H1 (cell line): ENCODE results near the gene RAP1GDS1. TPM values are rescaled to one million over a fixed set of nuclear protein-coding genes. Genes with fewer than 3 reads are reported as not detected.

Experiments used
- CTCF ChIA-PET: fragments of 300-600 bp; sonication (Branson Sonifier 250); formaldehyde crosslinking; loops from one replicate; lab custom pipeline; 2021; ENCODE audit not compliant: partially characterized antibody; lab: Charles Lee
- POLR2A ChIA-PET: fragments of 300-600 bp; sonication (Branson Sonifier 250); formaldehyde crosslinking; loops from one replicate; lab custom pipeline; 2021; ENCODE audit warnings: inconsistent platforms; ENCODE audit not compliant: partially characterized antibody; lab: Charles Lee
- DNase-seq, 2 experiments: peaks; one replicate each; pipeline versions ENCODE4 v3.0.0 to v3.0.0-alpha.2; 2010 to 2022; ENCODE audit warnings: low spot score in 2 of 2, low read depth in 1 of 2, mixed read lengths in 1 of 2
- FAIRE-seq: peaks from 2 replicates; lab custom pipeline; 2011; peaks lifted over from hg19 to GRCh38; lab: Jason Lieb, UNC
- H2AFZ ChIP-seq: 2 replicates; pipeline ENCODE4 v1.8.1; 2012; ENCODE audit warnings: low read length, inconsistent platforms
- H2AK5ac ChIP-seq: 2 replicates; pipeline ENCODE4 v1.6.1; 2013; ENCODE audit warnings: low read depth, low read length
- H2BK120ac ChIP-seq: replicated peaks from 2 replicates; pipeline ENCODE3; 2013; ENCODE audit warnings: low read depth, low read length, inconsistent platforms
- H2BK12ac ChIP-seq: 2 replicates; pipeline ENCODE4 v1.6.1; 2013; ENCODE audit warnings: low read depth, low read length
- H2BK15ac ChIP-seq: 2 replicates; pipeline ENCODE4 v1.6.1; 2013; ENCODE audit warnings: low read length
- H2BK20ac ChIP-seq: 2 replicates; pipeline ENCODE4 v1.6.1; 2013; ENCODE audit warnings: low read length
- H2BK5ac ChIP-seq: 2 replicates; pipeline ENCODE4 v1.6.1; 2013; ENCODE audit warnings: low read depth, low read length
- H3K14ac ChIP-seq: 2 replicates; pipeline ENCODE4 v1.6.1; 2013; ENCODE audit warnings: inconsistent platforms; ENCODE audit not compliant: insufficient read length
- H3K18ac ChIP-seq: 2 replicates; pipeline ENCODE4 v1.6.1; 2013; ENCODE audit warnings: low read length; ENCODE audit errors: extremely low read depth
- H3K23ac ChIP-seq: 2 replicates; pipeline ENCODE4 v1.6.1; 2013; ENCODE audit warnings: inconsistent platforms; ENCODE audit not compliant: insufficient read length
- H3K23me2 ChIP-seq: 2 replicates; pipeline ENCODE4 v1.6.1; 2013; ENCODE audit warnings: low read depth, low read length
- H3K27ac ChIP-seq: 2 replicates; pipeline ENCODE4 v1.6.1; 2011; ENCODE audit warnings: low read depth, low read length, inconsistent platforms
- H3K27me3 ChIP-seq, 4 experiments: replicated peaks in 1 of 4; 1 replicate in 1 of 4; 2 replicates in 3 of 4; pipeline versions ENCODE4 v1.6.1 to v1.8.1; 2011 to 2013; ENCODE audit warnings: low read length in 3 of 4, mild to moderate bottlenecking in 3 of 4, inconsistent platforms in 2 of 4, mixed read lengths in 2 of 4, moderate library complexity in 1 of 4; ENCODE audit not compliant: control insufficient read depth in 3 of 4, insufficient read depth in 3 of 4; ENCODE audit errors: extremely low read depth in 1 of 4
- H3K36me3 ChIP-seq, 4 experiments: 2 replicates each; pipeline versions ENCODE4 v1.6.1 to v1.8.1; 2011 to 2013; ENCODE audit warnings: mild to moderate bottlenecking in 4 of 4, low read length in 3 of 4, moderate library complexity in 2 of 4, control low read depth in 1 of 4, inconsistent platforms in 1 of 4; ENCODE audit not compliant: insufficient read depth in 4 of 4, control insufficient read depth in 2 of 4
- H3K4ac ChIP-seq: replicated peaks from 2 replicates; pipeline ENCODE3; 2013; ENCODE audit warnings: low read length, low read depth, mixed read lengths, inconsistent platforms; ENCODE audit not compliant: insufficient read length
- H3K4me1 ChIP-seq, 4 experiments: replicated peaks in 1 of 4; 1 replicate in 1 of 4; 2 replicates in 3 of 4; pipeline versions ENCODE4 v1.6.1 to v1.8.1; 2011 to 2013; ENCODE audit warnings: low read length in 3 of 4, inconsistent platforms in 2 of 4, mixed read lengths in 1 of 4; ENCODE audit not compliant: insufficient read depth in 4 of 4, control insufficient read depth in 3 of 4
- H3K4me2 ChIP-seq, 2 experiments: 2 replicates each; pipeline versions ENCODE4 v1.6.1 to v1.8.1; 2011 to 2013; ENCODE audit warnings: low read depth in 2 of 2, low read length in 2 of 2, control low read depth in 1 of 2, inconsistent platforms in 1 of 2, mild to moderate bottlenecking in 1 of 2; ENCODE audit not compliant: insufficient read depth in 1 of 2
- H3K4me3 ChIP-seq, 4 experiments: fragments of 200-600, 300-600 bp in 1 of 4; sonication (generic), shearing (Covaris generic), sonication (Bioruptor Twin) in 1 of 4; 2 replicates each; pipeline versions ENCODE4 v1.5.1 to v1.8.1; 2011 to 2016; ENCODE audit warnings: low read length in 4 of 4, low read depth in 3 of 4, control low read depth in 2 of 4, inconsistent platforms in 2 of 4, mild to moderate bottlenecking in 2 of 4, mixed read lengths in 1 of 4, moderate library complexity in 1 of 4; ENCODE audit not compliant: insufficient read depth in 2 of 4; ENCODE audit errors: extremely low read depth in 1 of 4
- H3K56ac ChIP-seq: replicated peaks from 2 replicates; pipeline ENCODE3; 2013; ENCODE audit warnings: low read depth, mild to moderate bottlenecking, mixed read lengths, low read length, inconsistent platforms; ENCODE audit not compliant: insufficient read length
- H3K79me1 ChIP-seq: 2 replicates; pipeline ENCODE4 v1.6.1; 2013; ENCODE audit warnings: low read depth, low read length, control low read depth
- H3K79me2 ChIP-seq, 2 experiments: 2 replicates each; pipeline versions ENCODE4 v1.6.1 to v1.8.1; 2012 to 2013; ENCODE audit warnings: low read length in 2 of 2, mild to moderate bottlenecking in 2 of 2, inconsistent platforms in 1 of 2; ENCODE audit not compliant: insufficient read depth in 2 of 2, control insufficient read depth in 1 of 2
- H3K9ac ChIP-seq, 4 experiments: replicated peaks in 1 of 4; 1 replicate in 1 of 4; 2 replicates in 3 of 4; pipeline versions ENCODE4 v1.6.1 to v1.8.1; 2011 to 2013; ENCODE audit warnings: low read depth in 3 of 4, low read length in 3 of 4, control low read depth in 2 of 4, mild to moderate bottlenecking in 2 of 4, moderate library complexity in 2 of 4, inconsistent platforms in 1 of 4; ENCODE audit errors: extremely low read depth in 1 of 4
- H3K9me3 ChIP-seq, 2 experiments: 2 replicates each; pipeline versions ENCODE4 v1.6.1 to v1.8.1; 2012 to 2013; ENCODE audit warnings: mild to moderate bottlenecking in 2 of 2, moderate library complexity in 2 of 2, control low read depth in 1 of 2, inconsistent platforms in 1 of 2, low read depth in 1 of 2, low read length in 1 of 2, mixed read lengths in 1 of 2; ENCODE audit not compliant: insufficient read depth in 2 of 2
- H4K20me1 ChIP-seq, 2 experiments: replicated peaks in 1 of 2; 2 replicates each; pipeline versions ENCODE3 to v1.8.1; 2011 to 2013; ENCODE audit warnings: inconsistent platforms in 2 of 2, low read length in 2 of 2, mild to moderate bottlenecking in 1 of 2; ENCODE audit not compliant: insufficient read depth in 2 of 2, control insufficient read depth in 1 of 2
- H4K5ac ChIP-seq: 2 replicates; pipeline ENCODE4 v1.6.1; 2013; ENCODE audit warnings: low read length, low read depth, mixed read lengths, inconsistent platforms; ENCODE audit not compliant: insufficient read length
- H4K8ac ChIP-seq: 2 replicates; pipeline ENCODE4 v1.8.0; 2013; ENCODE audit warnings: mild to moderate bottlenecking, moderate library complexity, low read length, inconsistent platforms; ENCODE audit not compliant: insufficient read depth; ENCODE audit errors: extremely low read depth
- H4K91ac ChIP-seq: replicated peaks from 2 replicates; pipeline ENCODE3; 2013; ENCODE audit warnings: low read length, mixed read lengths, inconsistent platforms; ENCODE audit not compliant: insufficient read length
- ASH2L ChIP-seq: fragments of 200-600, 300-600 bp; sonication (generic); IDR thresholded peaks from one replicate; pipeline ENCODE4 v1.7.1; 2017; ENCODE audit warnings: low read length
- BACH1 ChIP-seq: IDR thresholded peaks from 2 replicates; pipeline ENCODE4 v1.6.1; 2012; ENCODE audit warnings: low read length, improper control_type of control experiment
- CEBPB ChIP-seq: IDR thresholded peaks from 2 replicates; pipeline ENCODE4 v1.6.1; 2012; ENCODE audit warnings: low read depth, low read length
- EGR1 ChIP-seq: IDR thresholded peaks from 2 replicates; pipeline ENCODE4 v1.6.1; 2011; ENCODE audit warnings: low read depth, low read length, borderline replicate concordance
- RAD21 ChIP-seq, 2 experiments: IDR thresholded peaks in 1 of 2; conservative IDR thresholded peaks in 1 of 2; 2 replicates each; pipeline ENCODE4 v1.6.1; 2011; ENCODE audit warnings: low read depth in 2 of 2, low read length in 2 of 2, improper control_type of control experiment in 1 of 2, inconsistent platforms in 1 of 2, mild to moderate bottlenecking in 1 of 2, moderate library complexity in 1 of 2
- TAF1 ChIP-seq: IDR thresholded peaks from 2 replicates; pipeline ENCODE4 v1.6.1; 2011; ENCODE audit warnings: mild to moderate bottlenecking, low read depth, low read length
- WGBS, 2 experiments: shearing (Covaris generic) in 1 of 2; methylation state at CpG; one replicate each; pipeline versions ENCODE4 v1.1.6 to v1.1.7; 2013 to 2015; ENCODE audit warnings: low lambda C conversion rate in 2 of 2, mixed read lengths in 2 of 2, inconsistent platforms in 1 of 2, low coverage in 1 of 2, missing lambda C conversion rate in 1 of 2; ENCODE audit not compliant: insufficient replicate concordance in 2 of 2, insufficient coverage in 1 of 2, insufficient read length in 1 of 2; ENCODE audit errors: extremely low coverage in 1 of 2, missing lambda C conversion rate in 1 of 2; 5-methylcytosine and 5-hydroxymethylcytosine counted together
- polyA plus RNA-seq, 7 experiments: library from polyadenylated mRNA; depleted of rRNA in 3 of 7; stranded (reverse) in 5 of 7; unstranded in 2 of 7; fragments of >200 nt in 5 of 7; fragments of 200-250 nt in 2 of 7; gene quantifications; 1 replicate in 5 of 7; 2 replicates in 1 of 7; 4 replicates in 1 of 7; pipeline versions ENCODE4 v1.2.1 to v1.2.3, GENCODE V29; 2011 to 2013; ENCODE audit warnings: missing spikeins in 2 of 7, mixed read lengths in 2 of 7
- total RNA-seq: library from RNA; stranded (reverse); fragmentation: NEBNext Ultra II Directional; extraction: Animal tissue kit (Norgen Biotek cat#: 25700); gene quantifications from 2 replicates; pipeline ENCODE4 v1.2.1, GENCODE V29; 2021
- TF ChIP-seq, protein P1 (sequence below), 3 experiments: IDR thresholded peaks; 1 replicate in 2 of 3; 2 replicates in 1 of 3; pipeline versions ENCODE4 v1.5.1 to v1.6.1; 2011; ENCODE audit warnings: low read length in 3 of 3, mild to moderate bottlenecking in 3 of 3, inconsistent platforms in 2 of 3, low read depth in 1 of 3, moderate library complexity in 1 of 3; ENCODE audit not compliant: insufficient read depth in 1 of 3; ENCODE audit errors: control extremely low read depth in 1 of 3

Gene RAP1GDS1
- total and polyA plus RNA-seq, 2 of the 8 experiments (the other 6 are each of a cell fraction or from before 2014, with no cell fraction given): 12.8 to 31.9 TPM

DNA sequence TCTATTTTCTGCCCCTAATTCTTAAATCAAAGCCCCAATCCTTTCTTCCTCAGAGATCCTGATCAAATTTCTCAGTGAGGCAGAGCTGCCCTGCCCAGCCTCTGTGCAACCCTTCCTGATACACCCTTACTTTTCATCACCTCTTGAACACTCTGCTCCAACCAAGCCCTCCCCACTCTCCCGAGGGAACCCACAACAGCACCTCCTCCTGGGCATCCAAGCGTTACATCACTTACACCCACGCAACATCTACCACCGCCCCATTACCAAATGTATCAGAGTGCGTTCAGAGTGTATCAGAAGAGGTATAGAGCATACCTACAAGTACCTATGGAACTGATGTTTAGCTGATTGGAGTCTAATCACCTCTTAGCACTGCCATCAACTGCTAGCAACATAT is 186.5 kb downstream of the RAP1GDS1 start:
- H2AK5ac ChIP-seq: no peak overlapping the region
- H2BK12ac ChIP-seq: no peak overlapping the region
- H2BK5ac ChIP-seq: no peak overlapping the region
- no peaks in the 10 kb centered on the region for H3K9me3 ChIP-seq
- no peak overlapping the region for H3K4ac ChIP-seq
- no peaks in the 10 kb centered on the region for H3K23me2 ChIP-seq
- DNase-seq: peak in 1 of 2 experiments; percentile 51
- H3K9ac ChIP-seq: no peak overlapping the region
- no peak overlapping the region for H4K5ac ChIP-seq
- no peak overlapping the region for H3K23ac ChIP-seq
- no peaks in the 10 kb centered on the region for H3K79me1 ChIP-seq
- no peak overlapping the region for H2BK20ac ChIP-seq
- TF ChIP-seq TAF1 (no peak), EGR1 (peak; percentile 31; the same call in 1 of the 2 replicates), BACH1 (no peak), RAD21 (IDR thresholded peaks at IDR 0.05 in 1 of 2, conservative IDR thresholded peaks at IDR 0.05 in 1 of 2; ENCODE audit: low read depth in 2 of 2, low read length in 2 of 2) (peak; percentile 53 to 60), CEBPB (peak; percentile 5; the same call in 1 of the 2 replicates), ASH2L (no peak)
- TF ChIP-seq, protein P1, sequence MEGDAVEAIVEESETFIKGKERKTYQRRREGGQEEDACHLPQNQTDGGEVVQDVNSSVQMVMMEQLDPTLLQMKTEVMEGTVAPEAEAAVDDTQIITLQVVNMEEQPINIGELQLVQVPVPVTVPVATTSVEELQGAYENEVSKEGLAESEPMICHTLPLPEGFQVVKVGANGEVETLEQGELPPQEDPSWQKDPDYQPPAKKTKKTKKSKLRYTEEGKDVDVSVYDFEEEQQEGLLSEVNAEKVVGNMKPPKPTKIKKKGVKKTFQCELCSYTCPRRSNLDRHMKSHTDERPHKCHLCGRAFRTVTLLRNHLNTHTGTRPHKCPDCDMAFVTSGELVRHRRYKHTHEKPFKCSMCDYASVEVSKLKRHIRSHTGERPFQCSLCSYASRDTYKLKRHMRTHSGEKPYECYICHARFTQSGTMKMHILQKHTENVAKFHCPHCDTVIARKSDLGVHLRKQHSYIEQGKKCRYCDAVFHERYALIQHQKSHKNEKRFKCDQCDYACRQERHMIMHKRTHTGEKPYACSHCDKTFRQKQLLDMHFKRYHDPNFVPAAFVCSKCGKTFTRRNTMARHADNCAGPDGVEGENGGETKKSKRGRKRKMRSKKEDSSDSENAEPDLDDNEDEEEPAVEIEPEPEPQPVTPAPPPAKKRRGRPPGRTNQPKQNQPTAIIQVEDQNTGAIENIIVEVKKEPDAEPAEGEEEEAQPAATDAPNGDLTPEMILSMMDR (IDR thresholded peaks at IDR 0.05; ENCODE audit: control extremely low read depth in 1 of 3, insufficient read depth in 1 of 3, low read depth in 1 of 3, low read length in 3 of 3): peak; percentile 50 to 62 (median 58)
- H4K8ac ChIP-seq: no peak overlapping the region
- H3K79me2 ChIP-seq: no peaks in the 10 kb centered on the region
- H4K20me1 ChIP-seq: no peaks in the 10 kb centered on the region
- H3K27me3 ChIP-seq: no peaks in the 10 kb centered on the region
- FAIRE-seq: no peak
- H4K91ac ChIP-seq: no peak overlapping the region
- H3K14ac ChIP-seq: no peak overlapping the region
- H2BK120ac ChIP-seq: no peak overlapping the region
- H3K4me1 ChIP-seq: no peaks in the 10 kb centered on the region
- H3K4me2 ChIP-seq: no peak overlapping the region
- H3K56ac ChIP-seq: no peak overlapping the region
- peak overlapping the region; percentile 65; the same call in 1 of the 2 replicates for H2AFZ ChIP-seq
- no peaks in the 10 kb centered on the region for H3K36me3 ChIP-seq
- H3K4me3 ChIP-seq: no peak overlapping the region
- ChIA-PET POLR2A (interaction anchor here (0.7 kb wide), 1 partner anchor 816 kb away, joined by 3 read pairs; no protein-coding TSS in a partner anchor), CTCF (interaction anchor here (0.7 to 1.9 kb wide), 6 partner anchors 11 to 337 kb away, joined by 3 to 6 read pairs (median 3); no protein-coding TSS in a partner anchor)
- no peak overlapping the region for H3K18ac ChIP-seq
- WGBS, 2 experiments: 81% methylated on average over 5 of the region's 5 CpGs; no CpG with 5 or more reads in 1 of the 2 experiments
- H2BK15ac ChIP-seq: no peak overlapping the region
- no peak overlapping the region for H3K27ac ChIP-seq
